ENCODE measurements around the gene ITPKC.
"Not testable (repeated sequence)": the region's sequence is repeated elsewhere in the genome, so short reads cannot be mapped to it uniquely, and the experiment has no call there.

Gene ITPKC

GRCh38 chr19:40774916-40775631 lies 58.2 kb downstream of the ITPKC start, which contains the start of gene MIA:
Gene MIA, plus strand, starts transcription at chr19:40775521. Its CDS starts 22 bp downstream, at chr19:40775543.
- no peak for DNase-seq

- DNase-seq: no peak
These were observed 58.7 kb downstream of the ITPKC start for GRCh38 chr19:40775632-40776022.

GRCh38 chr19:40776364-40776763 lies 59.5 kb downstream of the ITPKC start:
- no peak for DNase-seq

GRCh38 chr19:40776932-40777644 lies 60.2 kb downstream of the ITPKC start:
- peak; percentile 77 for DNase-seq

- no peak for DNase-seq
These were observed 60.7 kb downstream of the ITPKC start for GRCh38 chr19:40777645-40777936.

GRCh38 chr19:40777937-40778705 lies 61.2 kb downstream of the ITPKC start, which contains the start of gene RAB4B:
Gene RAB4B, plus strand, starts transcription at chr19:40778247. Its CDS starts 129 bp downstream, at chr19:40778376.
- DNase-seq: peak; percentile 97

- DNase-seq: no peak
These were observed 61.9 kb downstream of the ITPKC start for GRCh38 chr19:40778706-40779284.

GRCh38 chr19:40780582-40780981 lies 63.7 kb downstream of the ITPKC start:
- DNase-seq: no peak

- DNase-seq: no peak
These were observed 64.2 kb downstream of the ITPKC start for GRCh38 chr19:40781140-40781539.

GRCh38 chr19:40783711-40784110 lies 66.8 kb downstream of the ITPKC start:
- DNase-seq: no peak

- DNase-seq: not testable (repeated sequence)
These were observed 67.2 kb downstream of the ITPKC start for GRCh38 chr19:40784146-40784545.

GRCh38 chr19:40785526-40785925 lies 68.6 kb downstream of the ITPKC start:
- no peak for DNase-seq

- DNase-seq: no peak
These were observed 69.4 kb downstream of the ITPKC start for GRCh38 chr19:40786060-40787037.
